Epidermal melanocyte (primary cell): ENCODE data around the gene CLTCL1.

Source experiments
- DNase-seq: peaks from one replicate; pipeline ENCODE4 v3.0.0; 2011; ENCODE audit warnings: low spot score; ENCODE audit not compliant: insufficient read length

The CLTCL1 gene

GRCh38 chr22:19244600-19245352 lies 46.7 kb downstream of the CLTCL1 start:
- DNase-seq, result no peak

GRCh38 chr22:19242699-19243098 lies 48.8 kb downstream of the CLTCL1 start:
- DNase-seq, result no peak

- no peak for DNase-seq
These were observed 50.0 kb downstream of the CLTCL1 start for GRCh38 chr22:19241593-19241906.

GRCh38 chr22:19240813-19241592 lies 50.5 kb downstream of the CLTCL1 start:
- no peak for DNase-seq

- no peak for DNase-seq
These were observed 52.1 kb downstream of the CLTCL1 start for GRCh38 chr22:19239464-19239863.

GRCh38 chr22:19238900-19239299 lies 52.6 kb downstream of the CLTCL1 start:
- DNase-seq, result no peak

GRCh38 chr22:19235874-19236273 lies 55.6 kb downstream of the CLTCL1 start:
- DNase-seq, result no peak

- no peak for DNase-seq
These were observed 57.2 kb downstream of the CLTCL1 start for GRCh38 chr22:19234126-19234896.

- no peak for DNase-seq
These were observed 58.3 kb downstream of the CLTCL1 start for GRCh38 chr22:19233189-19233661.

GRCh38 chr22:19232623-19233022 lies 58.9 kb downstream of the CLTCL1 start:
- no peak for DNase-seq

- no peak for DNase-seq
These were observed 59.5 kb downstream of the CLTCL1 start for GRCh38 chr22:19231986-19232385.

GRCh38 chr22:19229600-19229999 lies 61.9 kb downstream of the CLTCL1 start:
- DNase-seq, result no peak

GRCh38 chr22:19228179-19228578 lies 63.3 kb downstream of the CLTCL1 start:
- no peak for DNase-seq

GRCh38 chr22:19226428-19226827 lies 65.1 kb downstream of the CLTCL1 start:
- no peak for DNase-seq

- DNase-seq, result no peak
These were observed 66.0 kb downstream of the CLTCL1 start for GRCh38 chr22:19225560-19225959.

GRCh38 chr22:19224985-19225384 lies 66.5 kb downstream of the CLTCL1 start:
- DNase-seq, result no peak

GRCh38 chr22:19224557-19224956 lies 67.0 kb downstream of the CLTCL1 start:
- DNase-seq, result no peak

GRCh38 chr22:19223617-19224016 lies 67.9 kb downstream of the CLTCL1 start:
- DNase-seq, result no peak

GRCh38 chr22:19223110-19223509 lies 68.4 kb downstream of the CLTCL1 start:
- no peak for DNase-seq

GRCh38 chr22:19222242-19223005 lies 69.1 kb downstream of the CLTCL1 start:
- no peak for DNase-seq

- no peak for DNase-seq
These were observed 70.7 kb downstream of the CLTCL1 start for GRCh38 chr22:19220867-19221266.
